ENCODE results near the gene DOCK1.

DOCK1 gene

GRCh38 chr10:127428385-127428980, 523.3 kb downstream of the DOCK1 start:
- no peak for TF ChIP-seq CTCF (IDR thresholded peaks at IDR 0.05; ENCODE audit: poor library complexity, severe bottlenecking)
- ATAC-seq (ENCODE audit: low read depth) (no peak), DNase-seq (ENCODE audit: low spot score) (no peak)
- Histone ChIP-seq H3K27ac (ENCODE audit: poor library complexity, severe bottlenecking) (no peak overlapping the region), H3K4me3 (ENCODE audit: severe bottlenecking) (no peak overlapping the region), H3K27me3 (ENCODE audit: insufficient read depth, poor library complexity, severe bottlenecking) (no peaks in the 10 kb centered on the region), H3K9me3 (ENCODE audit: severe bottlenecking) (no peaks in the 10 kb centered on the region), H3K36me3 (ENCODE audit: low read depth) (peaks cover 9% of the 10 kb centered on the region; the same call in 1 of the 2 replicates), H3K4me1 (ENCODE audit: insufficient read depth, poor library complexity, severe bottlenecking) (no peaks in the 10 kb centered on the region)

DNA sequence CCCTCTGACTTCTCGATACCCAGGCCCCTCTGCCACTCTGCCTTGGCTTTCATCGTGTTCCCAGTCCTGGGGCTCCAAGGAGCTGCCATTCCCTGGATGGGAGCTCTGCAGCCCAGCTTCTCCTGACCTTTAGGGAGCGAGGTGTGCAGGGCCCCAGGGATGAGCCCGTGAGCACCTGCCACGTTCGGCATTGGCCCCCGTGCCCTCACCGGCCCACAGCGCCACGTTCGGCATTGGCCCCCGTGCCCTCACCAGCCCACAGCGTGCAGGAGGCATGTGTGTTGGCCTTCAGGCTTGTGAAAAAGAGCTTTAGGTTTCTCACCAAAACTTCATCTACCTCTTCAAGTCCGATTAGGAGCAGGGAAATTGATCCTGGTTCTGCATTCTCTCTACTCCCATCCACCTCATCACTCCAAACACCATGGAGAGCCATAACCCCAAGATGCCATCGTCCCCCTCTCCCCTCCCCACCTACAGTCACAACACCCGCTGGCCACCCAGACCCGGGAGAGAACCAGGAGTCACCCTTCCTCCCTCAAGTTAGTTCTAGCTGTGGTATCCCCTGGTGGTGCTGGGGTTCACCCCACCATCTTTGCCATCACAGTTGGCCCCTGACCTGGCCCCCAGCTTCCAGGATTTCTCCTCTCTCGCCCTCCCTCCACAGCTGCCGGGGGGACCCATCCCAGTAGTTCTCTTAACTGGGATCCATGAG, 524.5 kb downstream of the DOCK1 start:
- Histone ChIP-seq H3K36me3 (ENCODE audit: low read depth) (peaks cover 9% of the 10 kb centered on the region; the same call in 1 of the 2 replicates), H3K27ac (ENCODE audit: poor library complexity, severe bottlenecking) (no peak overlapping the region), H3K9me3 (ENCODE audit: severe bottlenecking) (no peaks in the 10 kb centered on the region), H3K4me3 (ENCODE audit: severe bottlenecking) (no peak overlapping the region), H3K4me1 (ENCODE audit: insufficient read depth, poor library complexity, severe bottlenecking) (no peaks in the 10 kb centered on the region), H3K27me3 (ENCODE audit: insufficient read depth, poor library complexity, severe bottlenecking) (no peaks in the 10 kb centered on the region)
- ATAC-seq (ENCODE audit: low read depth) (no peak), DNase-seq (ENCODE audit: low spot score) (no peak)
- no peak for TF ChIP-seq CTCF (IDR thresholded peaks at IDR 0.05; ENCODE audit: poor library complexity, severe bottlenecking)

DNA sequence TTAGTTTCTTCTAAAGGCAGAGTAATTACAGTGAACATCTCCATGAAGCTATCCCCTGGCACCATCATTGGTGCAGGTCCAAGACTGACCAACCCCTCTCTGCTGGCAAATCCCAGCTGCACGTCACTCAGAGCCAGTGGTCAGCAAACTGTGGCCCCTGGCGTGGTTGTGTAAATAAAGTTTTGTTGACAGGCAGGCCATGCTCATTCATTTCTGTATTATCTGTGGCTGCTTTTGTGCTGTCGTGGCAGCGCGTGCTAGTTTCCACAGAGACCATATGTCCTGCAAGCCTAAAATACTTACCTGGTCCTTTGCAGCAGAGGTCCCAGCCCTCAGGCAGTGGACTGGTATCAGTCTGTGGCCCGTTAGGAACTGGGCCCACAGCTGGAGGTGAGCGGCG, 526.3 kb downstream of the DOCK1 start:
- H3K4me3 ChIP-seq (ENCODE audit: severe bottlenecking), result no peak overlapping the region
- no peak for TF ChIP-seq CTCF (IDR thresholded peaks at IDR 0.05; ENCODE audit: poor library complexity, severe bottlenecking)
- no peaks in the 10 kb centered on the region for H3K36me3 ChIP-seq (ENCODE audit: low read depth)
- no peak overlapping the region for H3K27ac ChIP-seq (ENCODE audit: poor library complexity, severe bottlenecking)
- no peaks in the 10 kb centered on the region for H3K4me1 ChIP-seq (ENCODE audit: insufficient read depth, poor library complexity, severe bottlenecking)
- ATAC-seq (ENCODE audit: low read depth), result no peak
- DNase-seq (ENCODE audit: low spot score), result no peak
- H3K27me3 ChIP-seq (ENCODE audit: insufficient read depth, poor library complexity, severe bottlenecking), result no peaks in the 10 kb centered on the region
- no peaks in the 10 kb centered on the region for H3K9me3 ChIP-seq (ENCODE audit: severe bottlenecking)

DNA sequence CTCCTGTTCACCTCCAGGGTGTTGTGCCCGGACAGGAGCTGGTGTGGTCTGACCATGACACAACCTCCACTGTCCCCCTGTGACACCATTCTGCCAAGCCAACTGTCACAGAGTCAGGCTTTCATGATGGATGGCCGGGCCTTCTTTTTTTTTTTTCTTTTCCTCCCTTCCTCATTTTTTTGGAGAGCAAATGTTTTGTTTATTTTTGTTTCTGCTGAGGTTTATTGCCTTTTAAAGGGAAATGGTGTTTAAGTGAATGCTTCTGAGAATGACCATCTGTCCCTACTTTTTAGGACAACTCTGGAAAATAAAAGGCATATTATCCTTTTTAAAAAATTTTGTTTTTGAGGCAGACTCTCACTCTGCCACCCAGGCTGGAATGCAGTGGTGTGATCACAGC, 528.8 kb downstream of the DOCK1 start:
- Histone ChIP-seq H3K9me3 (ENCODE audit: severe bottlenecking) (no peaks in the 10 kb centered on the region), H3K27me3 (ENCODE audit: insufficient read depth, poor library complexity, severe bottlenecking) (no peaks in the 10 kb centered on the region), H3K36me3 (ENCODE audit: low read depth) (no peaks in the 10 kb centered on the region), H3K27ac (ENCODE audit: poor library complexity, severe bottlenecking) (no peak overlapping the region), H3K4me1 (ENCODE audit: insufficient read depth, poor library complexity, severe bottlenecking) (no peaks in the 10 kb centered on the region), H3K4me3 (ENCODE audit: severe bottlenecking) (no peak overlapping the region)
- no peak for TF ChIP-seq CTCF (IDR thresholded peaks at IDR 0.05; ENCODE audit: poor library complexity, severe bottlenecking)
- DNase-seq (ENCODE audit: low spot score), result no peak
- ATAC-seq (ENCODE audit: low read depth), result no peak

- ATAC-seq (ENCODE audit: low read depth) (no peak), DNase-seq (ENCODE audit: low spot score) (no peak)
- no peaks in the 10 kb centered on the region for H3K36me3 ChIP-seq (ENCODE audit: low read depth)
- no peaks in the 10 kb centered on the region for H3K4me1 ChIP-seq (ENCODE audit: insufficient read depth, poor library complexity, severe bottlenecking)
- TF ChIP-seq CTCF (IDR thresholded peaks at IDR 0.05; ENCODE audit: poor library complexity, severe bottlenecking), result no peak
- H3K9me3 ChIP-seq (ENCODE audit: severe bottlenecking), result no peaks in the 10 kb centered on the region
- H3K27me3 ChIP-seq (ENCODE audit: insufficient read depth, poor library complexity, severe bottlenecking), result no peaks in the 10 kb centered on the region
- no peak overlapping the region for H3K27ac ChIP-seq (ENCODE audit: poor library complexity, severe bottlenecking)
- H3K4me3 ChIP-seq (ENCODE audit: severe bottlenecking), result no peak overlapping the region
Observed at GRCh38 chr10:127435246-127435645, 530.0 kb downstream of the DOCK1 start.

All from RWPE2 (cell line).